ENCODE results near the gene SYNGR3.

Gene SYNGR3

GRCh38 chr16:2039274-2040031 lies 49.7 kb downstream of the SYNGR3 start:
- no peak overlapping the region for H3K4me3 ChIP-seq (ENCODE audit: low read length)
- peaks cover 4% of the 10 kb centered on the region for H3K36me3 ChIP-seq (ENCODE audit: control insufficient read depth, low read depth, low read length)
- H3K9ac ChIP-seq (ENCODE audit: low read length): no peak overlapping the region
- no peak overlapping the region for H3K27ac ChIP-seq (ENCODE audit: low read length)
- H3K9me3 ChIP-seq (ENCODE audit: control insufficient read depth, low read depth, low read length): no peaks in the 10 kb centered on the region
- H3K27me3 ChIP-seq (ENCODE audit: control insufficient read depth, insufficient read depth, low read length): no peaks in the 10 kb centered on the region
- H3K4me1 ChIP-seq (ENCODE audit: control insufficient read depth, low read depth, low read length): no peaks in the 10 kb centered on the region

DNA sequence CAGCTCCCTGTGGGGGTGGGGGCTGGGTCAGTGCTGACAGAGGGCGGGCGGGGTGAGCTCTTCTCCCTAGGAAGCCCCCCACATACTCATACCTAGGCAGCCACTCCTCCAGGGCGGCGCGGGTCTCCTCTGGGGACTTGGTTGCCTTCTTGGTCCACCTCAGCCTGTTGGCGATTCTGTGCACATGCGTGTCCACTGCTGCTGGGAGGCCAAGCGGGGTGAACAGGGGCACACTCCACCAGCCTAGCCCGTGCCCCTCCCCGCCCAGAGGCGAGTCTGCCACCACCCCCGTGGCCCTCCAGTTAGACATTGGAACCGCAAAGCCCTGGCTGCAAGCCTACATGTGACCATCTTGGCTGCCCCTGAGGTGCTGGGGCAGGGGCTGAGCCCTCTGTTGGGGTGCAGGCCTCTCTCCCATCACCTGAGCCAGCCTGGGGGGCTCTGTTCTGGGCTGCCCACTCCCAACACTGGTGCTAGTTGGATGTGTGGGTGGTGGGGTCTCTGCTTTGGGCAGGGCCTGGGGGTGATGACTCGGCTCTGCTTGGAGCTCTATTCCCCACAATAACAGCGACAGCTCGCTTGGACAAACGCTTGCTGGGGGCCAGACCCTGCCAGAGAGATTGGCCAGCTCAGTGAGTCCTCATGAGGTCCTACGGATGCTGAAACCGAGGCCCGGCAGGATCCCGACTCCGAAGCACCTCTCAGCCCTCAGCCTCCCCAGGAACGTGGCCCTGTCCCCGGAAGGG lies 50.4 kb downstream of the SYNGR3 start:
- Histone ChIP-seq H3K36me3 (ENCODE audit: control insufficient read depth, low read depth, low read length) (peaks cover 4% of the 10 kb centered on the region), H3K27me3 (ENCODE audit: control insufficient read depth, insufficient read depth, low read length) (no peaks in the 10 kb centered on the region), H3K4me1 (ENCODE audit: control insufficient read depth, low read depth, low read length) (no peaks in the 10 kb centered on the region), H3K27ac (ENCODE audit: low read length) (no peak overlapping the region), H3K9me3 (ENCODE audit: control insufficient read depth, low read depth, low read length) (no peaks in the 10 kb centered on the region), H3K4me3 (ENCODE audit: low read length) (no peak overlapping the region), H3K9ac (ENCODE audit: low read length) (no peak overlapping the region)

DNA sequence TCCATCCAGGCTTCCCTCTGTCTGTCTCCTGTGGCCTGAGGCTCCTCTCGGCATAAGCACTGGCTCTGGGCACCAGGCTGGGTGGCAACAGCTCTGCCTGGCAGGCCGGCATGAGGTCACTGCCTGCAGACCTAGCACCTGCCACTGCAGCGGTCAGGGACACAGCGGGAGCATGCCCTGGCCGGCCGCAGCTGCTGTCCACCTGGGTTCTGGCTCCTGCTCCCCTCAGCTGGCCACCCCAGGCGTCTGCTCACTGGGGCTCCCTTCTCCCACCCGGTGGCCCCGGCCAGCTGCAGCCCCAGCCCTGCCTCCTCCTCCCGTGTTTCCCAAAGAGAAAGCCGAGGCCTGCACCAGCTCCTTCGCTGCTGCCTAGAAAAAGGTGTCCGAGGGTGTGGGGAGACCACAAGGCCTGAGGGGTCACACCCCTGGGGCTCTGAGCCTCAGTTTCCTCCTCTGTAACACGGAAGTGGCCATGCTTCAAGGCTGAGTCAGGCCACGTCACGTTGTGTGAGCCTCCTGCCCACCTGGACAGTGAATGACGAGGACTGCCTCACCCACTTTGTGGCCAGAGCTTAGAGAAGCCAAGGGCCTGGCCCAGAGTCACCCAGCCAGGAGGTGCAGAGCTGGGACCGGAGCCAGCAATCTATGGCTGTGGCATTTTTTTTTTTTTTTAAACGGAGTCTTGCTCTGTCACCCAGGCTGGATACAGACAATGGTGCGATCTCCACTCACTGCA lies 51.2 kb downstream of the SYNGR3 start:
- no peak overlapping the region for H3K27ac ChIP-seq (ENCODE audit: low read length)
- H3K9me3 ChIP-seq (ENCODE audit: control insufficient read depth, low read depth, low read length): no peaks in the 10 kb centered on the region
- no peak overlapping the region for H3K9ac ChIP-seq (ENCODE audit: low read length)
- peaks cover 7% of the 10 kb centered on the region for H3K36me3 ChIP-seq (ENCODE audit: control insufficient read depth, low read depth, low read length)
- no peaks in the 10 kb centered on the region for H3K4me1 ChIP-seq (ENCODE audit: control insufficient read depth, low read depth, low read length)
- H3K4me3 ChIP-seq (ENCODE audit: low read length): no peak overlapping the region
- H3K27me3 ChIP-seq (ENCODE audit: control insufficient read depth, insufficient read depth, low read length): no peaks in the 10 kb centered on the region

DNA sequence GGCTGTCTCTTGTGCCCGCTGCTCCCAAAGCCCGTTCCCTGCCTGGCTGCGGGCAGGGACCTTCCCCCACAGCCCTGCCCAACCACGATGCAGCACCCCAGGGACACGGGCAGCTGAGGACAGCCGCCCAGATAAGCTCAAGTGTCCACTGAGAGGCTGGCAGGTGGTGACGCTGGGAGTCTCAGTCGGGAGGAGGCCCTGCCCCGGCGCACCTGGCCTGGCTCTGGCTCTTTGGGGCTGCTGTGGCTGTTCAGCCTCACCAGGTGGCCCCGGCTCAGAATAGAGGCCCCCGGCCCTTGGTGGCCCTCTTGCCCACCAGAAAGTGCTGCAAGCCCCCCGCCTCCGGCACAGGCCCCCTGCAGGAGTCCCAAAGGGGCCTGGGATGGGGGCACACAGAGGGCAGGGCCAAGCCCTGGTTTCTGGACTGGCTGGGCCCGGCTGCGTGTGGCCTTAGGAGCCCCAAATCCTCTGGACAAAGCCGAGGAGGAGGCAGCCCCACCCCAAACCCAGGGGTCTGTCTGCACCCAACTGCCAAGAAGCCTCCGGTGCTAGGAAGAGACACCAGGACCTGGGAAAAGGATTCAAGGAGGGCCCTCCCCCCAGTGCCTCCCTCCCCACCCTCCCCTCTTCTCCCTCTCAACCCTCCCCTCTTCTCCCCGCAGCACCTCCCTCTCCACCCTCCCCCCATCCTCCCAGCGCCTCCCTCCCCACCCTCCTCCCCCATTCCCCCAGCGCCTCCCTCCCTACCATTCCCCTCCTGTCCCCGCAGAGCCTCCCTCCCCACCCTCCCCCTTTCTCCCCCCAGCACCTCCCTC lies 52.6 kb downstream of the SYNGR3 start:
- H3K27me3 ChIP-seq (ENCODE audit: control insufficient read depth, insufficient read depth, low read length): no peaks in the 10 kb centered on the region
- H3K4me1 ChIP-seq (ENCODE audit: control insufficient read depth, low read depth, low read length): no peaks in the 10 kb centered on the region
- H3K4me3 ChIP-seq (ENCODE audit: low read length): no peak overlapping the region
- H3K27ac ChIP-seq (ENCODE audit: low read length): no peak overlapping the region
- H3K9ac ChIP-seq (ENCODE audit: low read length): no peak overlapping the region
- H3K9me3 ChIP-seq (ENCODE audit: control insufficient read depth, low read depth, low read length): no peaks in the 10 kb centered on the region
- peaks cover 7% of the 10 kb centered on the region for H3K36me3 ChIP-seq (ENCODE audit: control insufficient read depth, low read depth, low read length)

DNA sequence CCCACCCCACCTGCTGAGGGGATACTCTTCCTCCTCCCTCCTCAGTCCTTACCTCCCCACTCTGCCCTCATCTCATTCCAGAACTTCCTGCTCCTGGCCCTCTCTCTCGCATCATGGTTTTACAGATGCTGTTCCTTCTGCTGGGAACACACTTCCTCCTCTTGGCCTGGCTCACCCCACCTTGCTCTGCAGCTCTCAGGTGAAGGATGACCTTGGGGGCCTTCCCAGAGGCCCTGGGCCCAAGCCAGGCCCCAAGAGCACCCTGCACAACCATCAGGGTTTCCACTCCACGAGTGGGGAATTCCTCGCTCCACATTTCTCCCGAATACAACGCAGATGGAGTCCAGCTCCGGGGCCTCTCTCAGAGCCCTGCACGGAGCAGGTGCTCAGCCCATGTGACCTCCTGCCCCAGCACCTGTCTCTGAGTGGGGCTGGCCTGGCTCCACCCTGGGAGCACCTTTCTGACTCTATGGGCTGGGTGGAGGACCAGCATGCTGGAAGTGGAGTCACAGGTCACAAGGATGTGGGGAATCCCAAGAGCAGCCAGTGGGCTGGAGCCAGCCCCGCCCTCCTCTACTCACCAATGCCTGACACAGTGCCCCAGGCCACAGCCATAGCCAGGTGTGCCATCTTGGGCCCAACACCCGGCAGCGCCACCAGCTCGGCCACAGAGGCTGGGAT lies 53.4 kb downstream of the SYNGR3 start:
- Histone ChIP-seq H3K4me3 (ENCODE audit: low read length) (no peak overlapping the region), H3K9me3 (ENCODE audit: control insufficient read depth, low read depth, low read length) (no peaks in the 10 kb centered on the region), H3K27ac (ENCODE audit: low read length) (no peak overlapping the region), H3K36me3 (ENCODE audit: control insufficient read depth, low read depth, low read length) (peaks cover 7% of the 10 kb centered on the region), H3K4me1 (ENCODE audit: control insufficient read depth, low read depth, low read length) (no peaks in the 10 kb centered on the region), H3K9ac (ENCODE audit: low read length) (no peak overlapping the region), H3K27me3 (ENCODE audit: control insufficient read depth, insufficient read depth, low read length) (no peaks in the 10 kb centered on the region)

All from iPS-18a (cell line).